SIG-M5 treated with dmso at 0.1 percent for 504 hours (cell line): Measurements from ENCODE around the gene ENAH.
"Not testable (repeated sequence)": the region's sequence is repeated elsewhere in the genome, so short reads cannot be mapped to it uniquely, and the experiment has no call there.

ENCODE experiments used
- DNase-seq: peaks from one replicate; lab custom pipeline; 2025; ENCODE audit not compliant: unreplicated experiment; lab: John Stamatoyannopoulos, UW

Gene ENAH

DNA sequence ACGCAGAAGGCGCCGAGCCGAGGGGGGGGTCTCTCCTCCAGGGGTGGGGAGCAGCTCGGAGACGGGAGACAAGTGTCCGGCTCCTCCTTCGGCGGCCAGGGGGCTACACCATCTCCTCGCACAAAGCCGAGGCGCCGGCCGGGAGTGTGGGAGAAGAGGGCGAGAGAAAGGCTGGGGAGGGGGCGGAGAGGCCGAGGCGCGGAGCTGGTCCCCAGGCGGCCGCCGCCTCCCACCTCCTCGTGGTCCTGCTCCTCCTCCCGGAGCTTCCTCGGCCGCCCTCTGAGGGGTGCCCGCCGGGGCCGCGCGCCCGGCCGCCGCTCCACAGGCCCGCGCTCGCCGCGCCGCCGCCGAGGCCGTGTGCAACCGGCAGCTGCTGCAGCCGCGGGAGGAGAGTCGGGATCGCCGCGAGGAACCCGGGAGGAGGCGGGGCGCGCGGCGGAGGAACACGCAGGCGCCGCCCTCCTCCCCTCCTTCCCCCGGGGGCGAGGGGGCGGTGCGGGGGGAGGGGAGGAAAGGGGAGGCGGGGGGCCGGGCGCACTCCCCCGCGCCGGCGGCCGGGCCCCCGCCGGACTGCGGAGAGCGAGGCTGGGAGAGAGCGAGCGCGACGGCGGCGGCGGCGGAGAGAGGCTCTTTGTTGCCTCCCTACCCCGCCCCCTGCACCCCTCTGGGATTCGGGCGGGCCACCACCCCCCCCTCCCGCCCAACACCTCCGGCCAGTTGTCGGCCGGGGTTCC is at the start of gene ENAH:
Gene ENAH (minus strand): TSS at position 395 of the 734 bp plus-strand sequence. CDS start 433 bp downstream, outside the sequence.
- DNase-seq: peak; percentile 64

DNA sequence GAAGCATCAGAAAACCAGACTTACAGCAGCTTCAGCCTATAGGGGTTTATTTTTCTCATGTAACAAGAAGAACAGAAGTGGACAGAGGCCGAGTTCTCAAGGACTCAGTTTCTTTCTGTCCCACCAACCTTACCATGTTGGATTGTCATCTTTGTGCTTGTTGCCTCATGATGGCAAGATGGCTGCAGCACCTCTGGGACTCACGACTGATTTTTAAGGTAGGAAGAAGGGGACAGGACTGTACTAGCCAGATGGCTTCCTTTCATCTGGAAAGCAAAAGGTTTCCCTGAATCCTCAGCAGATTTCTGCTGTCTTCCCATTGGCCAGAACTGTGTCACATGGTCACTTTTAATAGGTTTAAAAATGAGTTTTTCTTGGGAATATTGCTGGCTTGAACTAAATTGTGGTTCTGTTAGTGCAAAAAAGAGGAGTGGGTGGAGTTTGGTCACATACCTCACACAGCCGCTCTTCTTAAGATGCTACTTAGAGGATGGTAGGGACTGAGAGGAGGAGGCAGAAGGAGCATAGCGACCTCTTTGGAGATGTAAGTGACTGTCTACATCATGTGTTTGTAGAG is 48.1 kb upstream of the ENAH start:
- DNase-seq: no peak

DNA sequence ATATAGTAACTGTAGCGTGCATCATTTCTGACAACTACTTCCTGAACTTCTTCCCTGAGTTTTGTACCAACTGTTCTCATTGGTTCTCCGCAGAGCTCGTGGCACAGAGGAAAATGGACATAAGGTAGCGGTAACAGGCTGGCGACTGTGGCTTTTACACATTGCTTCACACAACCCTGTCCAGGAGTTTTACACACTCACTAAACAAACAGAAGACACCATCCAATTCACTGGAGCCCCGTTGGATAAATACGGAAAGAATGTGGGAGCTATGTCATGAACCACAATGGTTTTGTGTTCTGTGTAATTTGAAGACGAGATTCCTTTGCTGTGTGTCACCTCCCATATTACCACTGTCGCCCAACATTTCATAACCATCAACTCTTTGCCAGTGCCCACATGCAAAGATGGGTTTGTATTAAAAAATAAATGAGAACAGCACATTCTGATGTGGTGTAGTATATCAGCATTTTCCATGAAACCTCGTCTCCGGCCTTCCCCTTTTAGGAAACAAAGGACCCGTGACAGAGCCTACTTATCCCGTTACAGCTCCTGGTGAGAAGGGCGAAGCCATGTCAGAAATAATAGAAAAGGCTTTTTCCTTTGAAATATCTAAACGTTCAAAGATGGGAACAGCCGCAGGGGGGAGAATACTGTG is 47.4 kb upstream of the ENAH start:
- DNase-seq: peak; percentile 31

DNA sequence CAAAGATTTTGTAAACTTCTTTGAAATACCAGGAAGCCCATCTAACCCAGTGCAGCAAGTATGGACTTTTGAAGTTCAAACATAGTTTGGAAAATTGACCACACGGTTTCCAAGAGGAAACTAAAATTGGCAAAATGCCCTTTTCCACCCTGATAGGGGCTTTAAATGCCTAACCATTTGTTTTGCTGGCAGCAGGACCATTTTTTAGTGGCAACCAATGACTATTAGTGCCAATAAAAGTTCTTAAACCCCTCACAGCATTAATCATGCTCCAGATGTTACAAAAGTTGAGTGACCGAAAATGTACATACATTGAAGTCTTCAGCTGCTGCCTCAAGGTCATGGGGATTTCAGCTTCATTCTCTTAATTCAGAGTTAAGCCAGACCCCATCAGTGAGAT is 46.4 kb upstream of the ENAH start:
- DNase-seq: no peak

DNA sequence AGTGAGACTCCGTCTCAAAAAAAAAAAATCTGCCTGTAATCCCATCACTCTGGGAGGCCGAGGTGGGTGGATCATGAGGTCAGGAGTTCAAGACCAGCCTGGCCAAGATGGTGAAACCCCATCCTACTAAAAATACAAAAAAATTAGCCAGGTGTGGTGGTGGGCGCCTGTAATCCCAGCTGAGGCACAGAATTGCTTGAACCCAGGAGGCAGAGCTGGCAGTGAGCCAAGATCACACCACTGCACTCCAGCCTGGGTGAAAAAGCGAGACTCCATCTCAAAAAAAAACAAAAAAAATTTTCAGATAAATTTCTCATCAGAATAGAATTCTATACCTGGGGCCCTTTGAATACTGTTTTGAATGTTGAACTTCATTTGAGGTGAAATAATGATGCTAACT is 45.3 kb upstream of the ENAH start:
- not testable (repeated sequence) for DNase-seq

DNA sequence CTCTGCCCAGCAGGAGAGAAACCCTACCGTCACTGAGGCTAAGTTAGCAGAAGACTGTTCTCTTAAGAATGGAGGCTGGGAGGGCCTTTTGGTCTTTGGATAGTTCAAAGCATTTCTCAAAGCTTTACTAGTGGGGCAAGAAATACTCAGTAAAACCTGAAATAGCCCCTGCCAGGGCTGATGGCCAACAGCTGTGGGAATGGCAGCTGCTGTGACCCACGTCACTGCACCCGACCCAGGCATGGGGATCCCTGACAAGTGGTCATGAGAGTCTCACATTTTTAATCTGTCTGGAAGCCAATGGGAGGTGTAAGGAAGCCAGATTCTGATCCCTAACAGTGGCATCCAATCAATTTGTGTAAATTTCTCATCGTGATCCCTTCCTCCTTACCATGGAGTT is 44.5 kb upstream of the ENAH start:
- no peak for DNase-seq

DNA sequence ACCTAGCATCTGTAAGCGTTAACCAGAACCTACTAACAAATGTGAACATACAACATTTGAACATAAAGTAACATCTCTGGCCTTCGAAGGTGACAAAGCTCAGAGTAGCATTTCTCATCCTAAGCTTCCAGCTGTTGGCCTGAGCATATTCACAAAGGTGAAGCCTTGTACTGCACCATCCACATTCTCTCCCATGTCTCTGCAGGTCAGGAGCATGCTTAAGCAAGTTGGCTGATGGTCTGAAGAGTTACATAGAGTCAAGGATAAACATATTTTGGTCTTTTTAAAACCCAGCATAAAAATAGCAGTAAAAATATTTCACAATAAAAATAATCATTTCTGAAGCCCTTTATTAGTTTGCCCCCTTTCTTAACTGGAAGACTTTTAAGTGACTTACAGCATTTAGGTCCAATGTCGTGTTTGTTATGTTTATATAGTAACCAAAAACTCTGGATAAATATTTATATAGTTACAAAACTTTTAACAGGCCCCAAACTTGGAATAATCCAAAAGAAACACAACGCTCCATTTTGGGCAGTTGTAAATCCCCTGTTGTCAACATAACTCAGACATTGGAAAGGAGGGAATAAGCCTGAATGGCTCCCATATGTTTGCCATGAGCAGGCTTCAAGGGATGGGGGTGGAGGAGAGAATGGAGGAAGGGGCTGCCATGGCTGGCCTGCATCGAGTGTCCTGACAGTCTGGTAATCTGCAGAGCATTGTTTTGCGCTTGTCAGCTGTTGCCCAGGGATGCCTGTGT is 42.8 kb upstream of the ENAH start:
- DNase-seq: no peak

DNA sequence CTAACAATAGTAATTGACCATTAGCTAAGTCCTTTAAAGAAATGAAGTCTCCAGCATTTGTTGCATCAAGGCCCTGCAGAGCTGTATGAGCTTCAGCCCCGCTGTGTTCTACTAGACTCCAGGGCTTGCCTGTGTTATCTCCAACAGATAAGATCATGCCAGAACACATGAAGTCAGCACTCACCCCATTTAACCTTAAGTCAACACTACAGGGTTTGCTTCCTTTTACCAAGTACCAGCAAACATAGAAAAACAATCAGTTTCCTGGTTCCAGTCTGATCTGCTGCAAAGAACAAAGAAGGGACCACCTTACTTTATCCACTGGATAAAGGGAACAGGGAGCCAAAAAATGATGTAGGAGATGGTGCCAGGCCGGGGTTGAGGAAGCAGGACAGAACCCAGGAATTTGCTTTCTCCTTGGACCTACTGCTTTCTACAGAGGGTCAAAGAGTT is 41.3 kb upstream of the ENAH start:
- no peak for DNase-seq

DNA sequence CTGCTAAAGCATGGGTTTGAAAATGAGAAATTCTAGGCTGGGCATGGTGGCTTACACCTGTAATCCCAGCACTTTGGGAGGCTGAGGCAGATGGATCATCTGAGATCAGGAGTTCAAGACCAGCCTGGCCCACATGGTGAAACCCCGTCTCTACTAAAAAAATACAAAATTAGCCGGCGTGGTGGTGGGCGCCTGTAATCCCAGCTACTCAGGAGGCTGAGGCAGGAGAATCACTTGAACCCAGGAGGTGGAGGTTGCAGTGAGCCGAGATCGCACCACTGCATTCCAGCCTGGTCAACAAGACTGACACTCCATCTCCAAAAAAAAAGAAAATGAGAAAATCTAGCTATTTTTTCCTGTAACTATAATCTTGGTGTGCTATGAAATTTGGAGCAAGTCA is 40.8 kb upstream of the ENAH start:
- not testable (repeated sequence) for DNase-seq

DNA sequence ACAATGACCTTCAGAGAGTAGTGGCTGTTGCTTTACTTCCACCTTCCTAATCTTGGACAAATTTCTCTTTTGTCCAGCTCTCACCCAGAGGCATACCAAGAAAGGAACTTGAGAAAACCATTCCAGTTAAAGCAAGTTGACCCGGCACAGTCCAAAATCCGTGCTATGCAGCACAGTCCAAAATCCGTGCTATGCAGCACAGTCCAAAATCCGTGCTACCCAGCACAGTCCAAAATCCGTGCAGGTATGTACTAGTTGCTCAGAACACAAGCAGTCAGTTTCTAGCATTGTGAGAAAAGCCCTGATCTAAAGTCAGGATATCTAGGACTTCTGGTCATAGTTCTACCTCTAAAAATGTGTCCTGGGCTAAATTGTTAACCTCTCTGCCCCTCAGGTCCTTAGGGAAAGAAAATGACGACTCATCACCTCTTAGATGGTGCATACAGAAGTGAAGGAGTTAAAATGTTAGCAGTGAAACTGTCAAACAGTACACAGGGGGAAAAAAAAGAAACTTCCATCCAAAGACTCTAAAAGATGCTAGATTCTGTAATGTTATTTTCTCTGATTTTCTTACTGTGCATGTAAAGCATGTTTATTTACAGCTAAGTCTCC is 40.3 kb upstream of the ENAH start:
- no peak for DNase-seq

DNA sequence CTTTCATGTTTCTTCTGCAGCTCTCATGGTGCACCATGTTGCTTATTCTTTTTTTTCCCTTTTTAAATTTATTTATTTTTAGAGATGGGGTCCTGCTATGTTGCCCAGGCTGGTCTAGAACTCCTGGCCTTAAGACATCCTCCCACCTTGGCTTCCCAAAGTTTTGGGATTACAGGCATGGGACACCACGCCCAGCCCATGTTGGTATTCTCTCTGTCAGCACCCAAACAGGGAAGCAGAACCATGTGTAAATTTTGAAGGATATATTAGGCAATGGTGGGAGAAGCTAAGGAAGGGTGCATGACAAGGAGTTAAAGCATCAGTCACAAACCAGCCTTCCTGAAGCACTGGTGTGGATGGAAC is 39.6 kb upstream of the ENAH start:
- no peak for DNase-seq

DNA sequence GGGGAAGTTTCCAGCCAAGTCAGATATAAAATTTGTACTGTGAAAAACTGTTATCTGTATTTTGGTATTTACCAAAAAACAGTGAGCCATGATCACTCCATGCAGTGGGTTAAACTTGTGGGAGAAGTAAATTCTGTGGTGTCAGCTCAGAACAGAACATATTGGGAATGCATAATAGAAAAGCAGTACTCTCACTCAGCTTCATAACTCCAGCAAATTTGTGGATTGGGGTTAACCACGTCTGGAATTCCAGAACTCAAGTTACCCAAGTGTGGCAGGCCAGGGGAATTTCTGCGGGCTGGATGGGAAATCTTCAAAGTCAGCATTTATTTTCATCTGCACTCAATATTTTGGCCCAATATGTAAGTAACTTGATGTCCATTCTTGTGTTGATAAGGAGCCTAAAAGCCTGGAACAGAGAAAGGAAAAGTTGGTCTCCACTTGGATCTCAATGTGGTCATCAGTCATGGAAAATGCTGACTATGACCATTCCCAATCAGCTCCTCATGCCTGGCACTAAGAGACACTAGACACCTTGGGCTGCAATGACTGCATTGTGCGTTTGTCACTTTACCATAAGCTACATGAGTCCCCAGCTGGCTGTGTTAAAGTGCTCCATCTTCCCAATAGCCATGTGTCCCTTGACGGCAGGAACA is 39.1 kb upstream of the ENAH start:
- no peak for DNase-seq

DNA sequence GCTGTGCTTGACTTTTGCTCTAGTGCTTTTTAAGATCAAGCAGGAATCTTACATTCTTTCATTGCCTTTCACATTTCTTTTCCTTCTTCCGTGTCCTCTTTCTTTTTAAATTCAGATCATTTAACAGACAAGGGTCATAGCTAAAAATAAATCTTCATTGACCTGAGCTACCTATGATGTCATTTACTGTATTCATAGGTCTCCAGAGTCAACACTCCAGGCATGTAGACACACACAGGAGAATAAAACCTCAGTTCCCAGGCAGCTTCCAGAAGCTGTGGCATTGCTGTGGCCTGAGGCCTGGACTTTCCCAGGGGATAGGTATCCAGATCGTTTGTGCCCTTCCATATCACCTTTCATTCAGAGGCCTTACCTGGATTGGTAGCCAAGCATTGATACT is 38.5 kb upstream of the ENAH start:
- no peak for DNase-seq

DNA sequence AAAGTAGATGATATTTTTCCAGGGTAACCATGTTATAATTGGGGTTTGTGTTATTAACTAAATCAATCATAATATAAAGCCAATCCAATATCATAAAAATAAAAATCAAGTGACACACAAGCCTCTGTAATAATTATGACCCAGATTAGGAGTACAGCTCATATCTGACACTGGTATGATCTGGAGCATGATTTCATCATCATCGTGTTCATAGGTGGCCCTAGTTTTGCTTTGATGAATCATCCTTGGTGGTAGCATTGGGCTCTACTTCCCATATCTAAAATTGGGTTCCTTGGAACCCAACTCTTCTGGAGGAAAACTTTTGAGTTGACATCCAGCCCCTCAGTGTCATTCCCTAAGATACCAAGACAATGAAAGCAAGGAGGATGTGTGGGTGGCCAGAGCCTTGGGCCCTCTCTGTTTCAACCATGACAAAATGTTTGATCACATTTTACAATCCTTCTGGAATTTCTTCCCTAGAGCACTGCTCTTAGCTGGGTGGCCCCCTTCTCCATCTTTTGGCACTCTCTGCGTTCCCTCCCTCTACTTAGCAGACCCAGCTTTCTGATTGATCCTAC is 37.0 kb upstream of the ENAH start:
- peak; percentile 80 for DNase-seq

DNA sequence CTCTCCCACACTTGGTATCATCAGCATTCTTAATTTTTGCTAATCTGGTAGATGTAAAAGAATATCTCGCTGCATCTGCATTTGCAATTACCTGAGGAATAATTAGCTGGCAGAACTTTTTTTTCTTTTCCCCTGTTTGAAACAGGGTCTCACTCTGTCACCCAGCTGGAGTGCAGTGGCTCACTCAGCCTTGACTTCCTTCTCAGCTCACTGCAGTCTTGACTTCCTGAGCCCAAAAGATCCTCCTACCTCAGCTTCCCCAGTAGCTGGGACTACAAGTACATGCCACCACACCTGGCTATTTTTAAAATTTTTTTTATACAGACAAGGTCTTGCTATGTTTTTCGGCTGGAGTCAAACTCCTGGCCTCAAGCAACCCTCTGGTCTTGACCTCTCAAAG is 35.4 kb upstream of the ENAH start:
- no peak for DNase-seq

DNA sequence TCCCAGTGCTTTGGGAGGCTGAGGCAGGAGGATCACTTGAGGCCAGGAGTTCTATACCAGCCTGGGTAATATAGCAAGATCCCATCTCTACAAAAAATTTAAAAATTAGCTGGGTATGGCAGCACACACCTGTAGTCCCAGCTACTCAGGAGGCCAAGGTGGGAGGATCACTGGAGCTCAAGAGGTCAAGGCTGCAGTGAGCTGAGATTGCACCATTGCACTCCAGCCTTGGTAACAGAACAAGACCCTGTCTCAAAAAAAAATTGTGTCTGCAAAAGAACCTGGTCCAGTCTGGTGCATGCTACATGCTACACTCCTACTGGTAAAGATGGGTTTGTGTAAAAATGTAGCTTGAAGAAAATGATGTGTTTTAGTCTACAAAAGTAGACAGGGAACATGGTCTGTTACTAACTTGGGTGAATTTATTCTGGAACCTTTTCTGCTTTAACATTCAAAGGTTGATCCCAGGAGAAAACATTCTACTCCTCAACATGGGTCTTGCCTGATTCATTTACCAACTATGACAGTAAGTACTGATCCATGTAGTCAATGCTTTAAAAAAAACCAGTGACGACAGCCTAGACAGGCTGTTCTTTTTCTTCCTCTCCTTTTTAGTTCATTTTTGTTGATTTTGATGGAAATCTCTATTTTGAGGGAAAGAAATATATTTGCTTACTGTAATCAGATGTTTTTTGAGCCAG is 32.7 kb upstream of the ENAH start:
- no peak for DNase-seq

DNA sequence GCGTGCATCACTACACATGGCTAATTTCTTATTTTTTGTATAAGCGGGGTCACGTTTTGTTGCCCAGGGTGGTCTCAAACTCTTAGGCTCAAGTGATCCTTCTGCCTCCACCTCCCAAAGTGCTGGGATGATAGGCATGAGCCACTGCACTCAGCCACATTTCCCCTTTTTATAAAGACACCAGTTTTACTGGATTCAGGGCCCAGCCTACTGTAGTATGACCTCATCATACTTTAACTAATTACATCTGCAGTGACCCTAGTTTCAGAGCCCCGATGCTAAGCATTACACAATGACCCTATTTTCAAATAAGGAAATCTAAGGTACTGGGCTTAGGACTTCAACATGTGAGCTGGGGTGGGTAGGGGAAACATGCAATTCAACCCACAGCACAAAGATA is 31.8 kb upstream of the ENAH start:
- peak; percentile 65 for DNase-seq

DNA sequence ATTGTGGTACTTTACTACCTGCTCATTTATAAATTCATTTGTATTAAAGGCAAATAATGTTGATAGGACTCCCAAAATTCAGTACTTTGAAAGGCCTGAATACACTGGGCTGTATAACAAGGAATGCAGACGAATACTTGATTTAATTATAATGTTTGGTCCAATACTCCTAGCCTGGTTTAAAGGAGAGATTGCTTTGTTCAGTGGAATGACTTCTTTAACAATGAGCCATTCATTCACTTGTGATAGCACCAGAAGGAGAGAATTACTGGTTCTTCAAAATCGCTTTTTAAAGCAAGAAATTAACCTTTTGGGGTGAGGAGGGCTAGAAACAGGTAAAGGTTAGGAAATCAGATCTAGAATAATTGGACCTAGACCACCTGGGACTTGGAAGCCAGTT is 28.3 kb upstream of the ENAH start:
- no peak for DNase-seq

DNA sequence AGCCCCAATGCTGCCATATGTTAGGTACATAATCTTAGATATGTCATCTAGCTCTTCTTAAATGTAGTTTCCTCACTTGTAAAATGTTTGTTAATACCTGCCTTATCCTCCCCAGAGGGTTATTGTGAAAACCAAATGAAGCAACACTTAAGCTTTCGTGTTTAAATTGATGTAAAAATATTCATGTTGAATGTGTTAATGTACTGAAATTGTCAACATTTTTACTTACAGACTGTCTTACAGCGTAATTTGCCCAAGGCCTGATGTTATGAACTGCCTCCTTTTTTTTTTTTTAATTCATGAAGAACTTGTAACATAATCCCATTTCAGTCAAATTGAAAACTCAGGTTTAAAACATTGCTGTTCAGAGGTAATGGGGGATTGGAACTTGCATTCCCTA is 25.6 kb upstream of the ENAH start:
- no peak for DNase-seq
